Endothelial cell (in vitro differentiated cells): ENCODE measurements around the gene ZBTB9. TPM values are rescaled to one million over a fixed set of nuclear protein-coding genes. Genes with fewer than 3 reads are reported as not detected.
"Not testable (repeated sequence)": the region's sequence is repeated elsewhere in the genome, so short reads cannot be mapped to it uniquely, and the experiment has no call there.

Source experiments
- DNase-seq: peaks from one replicate; pipeline ENCODE4 v3.0.0; 2021; ENCODE audit warnings: low spot score
- H3K27ac Mint-ChIP-seq: one replicate; pipeline ENCODE4 v1.8.0; 2021; ENCODE audit warnings: mixed read lengths, inconsistent platforms; ENCODE audit not compliant: unreplicated experiment
- H3K27me3 Mint-ChIP-seq: one replicate; pipeline ENCODE4 v1.8.0; 2021; ENCODE audit warnings: mild to moderate bottlenecking, moderate library complexity, mixed read lengths, inconsistent platforms; ENCODE audit not compliant: unreplicated experiment
- H3K36me3 Mint-ChIP-seq: one replicate; pipeline ENCODE4 v1.8.0; 2021; ENCODE audit warnings: mild to moderate bottlenecking, low read depth, mixed read lengths, inconsistent platforms; ENCODE audit not compliant: unreplicated experiment
- H3K4me1 Mint-ChIP-seq: one replicate; pipeline ENCODE4 v1.8.0; 2021; ENCODE audit warnings: mild to moderate bottlenecking, mixed read lengths, inconsistent platforms; ENCODE audit not compliant: unreplicated experiment
- H3K4me3 Mint-ChIP-seq: one replicate; pipeline ENCODE4 v1.8.0; 2021; ENCODE audit warnings: mild to moderate bottlenecking, mixed read lengths, inconsistent platforms; ENCODE audit not compliant: unreplicated experiment
- H3K9me3 Mint-ChIP-seq: one replicate; pipeline ENCODE4 v1.8.0; 2021; ENCODE audit warnings: mixed read lengths, inconsistent platforms; ENCODE audit not compliant: unreplicated experiment
- CTCF ChIP-seq: fragments of 200-600 bp; sonication (generic); IDR thresholded peaks from one replicate; pipeline ENCODE4 v1.5.0; 2021; ENCODE audit warnings: antibody characterized with exemption; ENCODE audit not compliant: unreplicated experiment
- total RNA-seq: library from RNA; stranded (reverse); fragmentation: NEBNext Ultra II Directional; extraction: Animal tissue kit (Norgen Biotek cat#: 25700); gene quantifications from one replicate; pipeline ENCODE4 v1.2.1, GENCODE V29; 2021; ENCODE audit not compliant: unreplicated experiment

The ZBTB9 gene
- total RNA-seq, 1 donor from 2014 or later: 18.7 TPM

- Mint-ChIP-seq H3K27me3 (no peaks in the 10 kb centered on the region), H3K36me3 (no peaks in the 10 kb centered on the region), H3K27ac (no peak overlapping the region), H3K4me3 (no peak overlapping the region), H3K4me1 (no peaks in the 10 kb centered on the region), H3K9me3 (no peaks in the 10 kb centered on the region)
- TF ChIP-seq CTCF: no peak
- no peak for DNase-seq
These were observed 26.8 kb downstream of the ZBTB9 start for GRCh38 chr6:33481192-33481591.

- not testable (repeated sequence) for DNase-seq, H3K4me1 Mint-ChIP-seq, H3K27ac Mint-ChIP-seq, H3K27me3 Mint-ChIP-seq, H3K9me3 Mint-ChIP-seq, H3K4me3 Mint-ChIP-seq, H3K36me3 Mint-ChIP-seq
These were observed 28.2 kb downstream of the ZBTB9 start for GRCh38 chr6:33482620-33483019.

- H3K27me3 Mint-ChIP-seq: peaks cover 3% of the 10 kb centered on the region
- no peak for TF ChIP-seq CTCF
- no peaks in the 10 kb centered on the region for H3K4me1 Mint-ChIP-seq
- H3K9me3 Mint-ChIP-seq: no peaks in the 10 kb centered on the region
- no peak overlapping the region for H3K4me3 Mint-ChIP-seq
- no peak for DNase-seq
- no peak overlapping the region for H3K27ac Mint-ChIP-seq
- H3K36me3 Mint-ChIP-seq: peaks cover 4% of the 10 kb centered on the region
These were observed 29.3 kb downstream of the ZBTB9 start for GRCh38 chr6:33483678-33484077.

GRCh38 chr6:33484673-33485262 lies 30.4 kb downstream of the ZBTB9 start:
- not testable (repeated sequence) for H3K9me3 Mint-ChIP-seq, H3K27me3 Mint-ChIP-seq, DNase-seq, H3K4me3 Mint-ChIP-seq, H3K4me1 Mint-ChIP-seq, H3K36me3 Mint-ChIP-seq, H3K27ac Mint-ChIP-seq

GRCh38 chr6:33485680-33486079 lies 31.3 kb downstream of the ZBTB9 start:
- not testable (repeated sequence) for DNase-seq, H3K36me3 Mint-ChIP-seq, H3K27me3 Mint-ChIP-seq, H3K4me3 Mint-ChIP-seq, H3K4me1 Mint-ChIP-seq, H3K9me3 Mint-ChIP-seq, H3K27ac Mint-ChIP-seq

GRCh38 chr6:33488339-33488738 lies 34.0 kb downstream of the ZBTB9 start:
- H3K27me3 Mint-ChIP-seq: peaks cover 3% of the 10 kb centered on the region
- no peak for DNase-seq
- no peaks in the 10 kb centered on the region for H3K9me3 Mint-ChIP-seq
- no peak overlapping the region for H3K4me3 Mint-ChIP-seq
- no peaks in the 10 kb centered on the region for H3K4me1 Mint-ChIP-seq
- TF ChIP-seq CTCF: no peak
- peaks cover 4% of the 10 kb centered on the region for H3K36me3 Mint-ChIP-seq
- H3K27ac Mint-ChIP-seq: no peak overlapping the region
